SK-N-SH treated with all-trans-retinoic acid at 6 μM for 48 hours (cell line): ENCODE data around the gene OTOA.

Source experiments
- ATAC-seq: fragments of 200-7000 bp; cut with Tn5 transposase; 3 replicates; pipeline ENCODE4 v1.9.1; 2020; ENCODE audit warnings: mild to moderate bottlenecking, moderate library complexity
- ARNTL ChIP-seq: fragments of 450-650 bp; formaldehyde crosslinking; IDR thresholded peaks from 2 replicates; pipeline ENCODE4 v1.5.0; 2020; ENCODE audit warnings: low read depth, mild to moderate bottlenecking, moderate library complexity, borderline replicate concordance
- BACH2 ChIP-seq: fragments of 250-450 bp; sonication (Bioruptor Pico); IDR thresholded peaks from 2 replicates; pipeline ENCODE4 v1.9.0; 2021; ENCODE audit warnings: mild to moderate bottlenecking, borderline replicate concordance
- CREB5 ChIP-seq: fragments of 250-450 bp; sonication (Bioruptor Pico); IDR thresholded peaks from 2 replicates; pipeline ENCODE4 v1.5.1; 2020; ENCODE audit warnings: low read depth, mild to moderate bottlenecking, moderate library complexity
- CSDC2 ChIP-seq: fragments of 250-450 bp; sonication (Bioruptor Pico); IDR thresholded peaks from 2 replicates; pipeline ENCODE4 v1.5.0; 2020; ENCODE audit warnings: mild to moderate bottlenecking, moderate library complexity
- CSRNP3 ChIP-seq: fragments of 250-450 bp; sonication (Bioruptor Pico); IDR thresholded peaks from 2 replicates; pipeline ENCODE4 v1.5.1; 2021; ENCODE audit warnings: mild to moderate bottlenecking, moderate library complexity
- ESRRG ChIP-seq: fragments of 250-450 bp; sonication (Bioruptor Pico); IDR thresholded peaks from 2 replicates; pipeline ENCODE4 v1.6.1; 2021; ENCODE audit warnings: mild to moderate bottlenecking
- GLIS3 ChIP-seq: fragments of 250-450 bp; sonication (Bioruptor Pico); IDR thresholded peaks from 2 replicates; pipeline ENCODE4 v1.5.0; 2020; ENCODE audit warnings: mild to moderate bottlenecking, moderate library complexity
- ISL1 ChIP-seq: fragments of 250-450 bp; sonication (Bioruptor Pico); IDR thresholded peaks from 2 replicates; pipeline ENCODE4 v2.1.2; 2022; ENCODE audit warnings: mild to moderate bottlenecking, moderate library complexity
- OSR1 ChIP-seq: fragments of 250-450 bp; sonication (Bioruptor Pico); IDR thresholded peaks from 2 replicates; pipeline ENCODE4 v1.8.0; 2022; ENCODE audit warnings: moderate library complexity, mild to moderate bottlenecking, inconsistent platforms
- PATZ1 ChIP-seq: fragments of 250-450 bp; sonication (Bioruptor Pico); IDR thresholded peaks from 2 replicates; pipeline ENCODE4 v1.8.0; 2020; ENCODE audit warnings: mild to moderate bottlenecking, moderate library complexity, borderline replicate concordance
- POU6F1 ChIP-seq: fragments of 250-450 bp; sonication (Bioruptor Pico); IDR thresholded peaks from 2 replicates; pipeline ENCODE4 v1.8.0; 2021; ENCODE audit warnings: low read depth, mild to moderate bottlenecking, moderate library complexity, borderline replicate concordance
- PPARA ChIP-seq: fragments of 250-450 bp; sonication (Bioruptor Pico); IDR thresholded peaks from 2 replicates; pipeline ENCODE4 v1.5.0; 2020; ENCODE audit warnings: mild to moderate bottlenecking, borderline replicate concordance
- RARB ChIP-seq: fragments of 250-450 bp; sonication (Bioruptor Pico); IDR thresholded peaks from 2 replicates; pipeline ENCODE4 v1.8.0; 2021; ENCODE audit warnings: mild to moderate bottlenecking, moderate library complexity
- SNAI2 ChIP-seq: fragments of 250-450 bp; sonication (Bioruptor Pico); IDR thresholded peaks from 2 replicates; pipeline ENCODE4 v1.5.0; 2020; ENCODE audit warnings: mild to moderate bottlenecking, moderate library complexity
- TCF4 ChIP-seq: fragments of 250-450 bp; sonication (Bioruptor Pico); IDR thresholded peaks from 2 replicates; pipeline ENCODE4 v1.8.0; 2021; ENCODE audit warnings: mild to moderate bottlenecking, moderate library complexity, borderline replicate concordance
- TOX ChIP-seq: fragments of 250-450 bp; sonication (Bioruptor Pico); IDR thresholded peaks from 2 replicates; pipeline ENCODE4 v1.8.0; 2021; ENCODE audit warnings: mild to moderate bottlenecking, moderate library complexity, borderline replicate concordance
- ZC3H10 ChIP-seq: fragments of 250-450 bp; sonication (Bioruptor Pico); IDR thresholded peaks from 2 replicates; pipeline ENCODE4 v1.5.1; 2021; ENCODE audit warnings: mild to moderate bottlenecking, moderate library complexity
- ZFP3 ChIP-seq: fragments of 250-450 bp; sonication (Bioruptor Pico); IDR thresholded peaks from 2 replicates; pipeline ENCODE4 v1.5.0; 2020; ENCODE audit warnings: mild to moderate bottlenecking, moderate library complexity
- ZNF565 ChIP-seq: fragments of 450-650 bp; formaldehyde crosslinking; conservative IDR thresholded peaks from 2 replicates; pipeline ENCODE4 v1.5.0; 2020; ENCODE audit warnings: low read depth, mild to moderate bottlenecking, moderate library complexity
- ZNF70 ChIP-seq: fragments of 450-650 bp; formaldehyde crosslinking; IDR thresholded peaks from 2 replicates; pipeline ENCODE4 v1.5.0; 2020; ENCODE audit warnings: mild to moderate bottlenecking, moderate library complexity
- ZNF8 ChIP-seq: fragments of 450-650 bp; formaldehyde crosslinking; IDR thresholded peaks from 2 replicates; pipeline ENCODE4 v1.5.0; 2020; ENCODE audit warnings: mild to moderate bottlenecking, moderate library complexity
- TF ChIP-seq, protein P1 (sequence below): fragments of 250-450 bp; sonication (Bioruptor Pico); IDR thresholded peaks from 2 replicates; pipeline ENCODE4 v1.5.0; 2020; ENCODE audit warnings: mild to moderate bottlenecking, moderate library complexity

Gene OTOA

DNA sequence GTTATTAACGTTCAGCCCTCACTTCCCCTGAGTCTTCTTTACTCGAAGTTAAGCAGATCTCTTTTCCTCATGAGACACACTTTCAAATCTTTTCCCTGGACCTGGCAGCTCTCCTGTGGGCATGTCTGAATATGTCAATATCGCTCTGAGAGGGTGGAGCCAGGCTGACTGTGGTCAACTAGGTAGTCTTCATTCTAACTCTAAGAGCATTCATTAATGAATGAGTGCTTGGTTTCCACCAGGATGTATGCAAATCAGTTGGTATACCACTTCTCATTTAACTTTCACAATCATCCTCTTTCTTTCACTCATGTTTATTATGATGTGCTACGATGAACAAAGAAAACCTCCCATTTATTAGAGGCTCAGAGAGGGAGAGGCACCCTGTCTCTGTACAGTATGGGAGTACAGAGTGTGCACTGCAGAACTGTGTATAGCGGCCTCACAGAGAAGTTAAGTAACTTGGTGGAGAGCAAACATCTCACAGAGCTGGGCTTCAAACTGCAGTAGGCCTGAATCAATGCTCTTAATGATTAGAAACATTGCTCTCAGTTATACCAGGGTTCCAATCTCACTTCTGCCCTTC lies 39.9 kb downstream of the OTOA start:
- ATAC-seq, result no peak
- TF ChIP-seq CSDC2 (CRISPR knock-in tag) (no peak), ZFP3 (no peak), GLIS3 (CRISPR knock-in tag) (no peak), ISL1 (no peak)
- TF ChIP-seq, protein P1, sequence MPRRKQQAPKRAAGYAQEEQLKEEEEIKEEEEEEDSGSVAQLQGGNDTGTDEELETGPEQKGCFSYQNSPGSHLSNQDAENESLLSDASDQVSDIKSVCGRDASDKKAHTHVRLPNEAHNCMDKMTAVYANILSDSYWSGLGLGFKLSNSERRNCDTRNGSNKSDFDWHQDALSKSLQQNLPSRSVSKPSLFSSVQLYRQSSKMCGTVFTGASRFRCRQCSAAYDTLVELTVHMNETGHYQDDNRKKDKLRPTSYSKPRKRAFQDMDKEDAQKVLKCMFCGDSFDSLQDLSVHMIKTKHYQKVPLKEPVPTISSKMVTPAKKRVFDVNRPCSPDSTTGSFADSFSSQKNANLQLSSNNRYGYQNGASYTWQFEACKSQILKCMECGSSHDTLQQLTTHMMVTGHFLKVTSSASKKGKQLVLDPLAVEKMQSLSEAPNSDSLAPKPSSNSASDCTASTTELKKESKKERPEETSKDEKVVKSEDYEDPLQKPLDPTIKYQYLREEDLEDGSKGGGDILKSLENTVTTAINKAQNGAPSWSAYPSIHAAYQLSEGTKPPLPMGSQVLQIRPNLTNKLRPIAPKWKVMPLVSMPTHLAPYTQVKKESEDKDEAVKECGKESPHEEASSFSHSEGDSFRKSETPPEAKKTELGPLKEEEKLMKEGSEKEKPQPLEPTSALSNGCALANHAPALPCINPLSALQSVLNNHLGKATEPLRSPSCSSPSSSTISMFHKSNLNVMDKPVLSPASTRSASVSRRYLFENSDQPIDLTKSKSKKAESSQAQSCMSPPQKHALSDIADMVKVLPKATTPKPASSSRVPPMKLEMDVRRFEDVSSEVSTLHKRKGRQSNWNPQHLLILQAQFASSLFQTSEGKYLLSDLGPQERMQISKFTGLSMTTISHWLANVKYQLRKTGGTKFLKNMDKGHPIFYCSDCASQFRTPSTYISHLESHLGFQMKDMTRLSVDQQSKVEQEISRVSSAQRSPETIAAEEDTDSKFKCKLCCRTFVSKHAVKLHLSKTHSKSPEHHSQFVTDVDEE (CRISPR knock-in tag), result no peak

GRCh38 chr16:21704266-21704665 lies 40.5 kb downstream of the OTOA start:
- no peak for ATAC-seq
- no peak for TF ChIP-seq GLIS3 (CRISPR knock-in tag)
- TF ChIP-seq CREB5 (CRISPR knock-in tag), result no peak
- no peak for TF ChIP-seq ESRRG (CRISPR knock-in tag)

DNA sequence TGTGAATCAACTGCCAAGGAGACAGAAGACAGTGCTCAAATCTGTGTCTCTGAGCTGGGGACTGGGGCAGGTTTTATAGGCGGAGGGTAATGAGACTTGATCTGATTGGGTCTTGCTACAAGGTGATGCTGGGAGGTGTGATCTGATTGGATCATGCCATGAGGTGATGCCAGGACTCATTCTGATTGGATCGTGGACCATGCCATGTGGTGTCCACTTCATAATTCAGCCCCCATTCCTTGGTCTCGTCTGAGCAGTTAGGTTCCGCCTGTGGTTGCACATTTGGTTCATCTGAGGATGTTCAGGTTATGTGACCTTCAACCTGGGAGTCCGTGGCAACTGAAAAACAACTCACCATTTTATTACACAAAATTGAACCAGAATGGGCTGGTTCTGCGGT lies 41.0 kb downstream of the OTOA start:
- TF ChIP-seq TCF4, result no peak
- no peak for TF ChIP-seq ESRRG (CRISPR knock-in tag)
- TF ChIP-seq PPARA (CRISPR knock-in tag), result no peak
- TF ChIP-seq RARB (CRISPR knock-in tag), result no peak
- TF ChIP-seq, protein P1 (CRISPR knock-in tag), result no peak
- no peak for TF ChIP-seq ZNF565 (CRISPR knock-in tag)
- no peak for TF ChIP-seq ARNTL (CRISPR knock-in tag)
- TF ChIP-seq TOX (CRISPR knock-in tag), result no peak
- no peak for TF ChIP-seq CSRNP3 (CRISPR knock-in tag)
- no peak for TF ChIP-seq ZNF8 (CRISPR knock-in tag)
- no peak for TF ChIP-seq CREB5 (CRISPR knock-in tag)
- no peak for TF ChIP-seq POU6F1 (CRISPR knock-in tag)
- no peak for TF ChIP-seq ZC3H10 (CRISPR knock-in tag)
- TF ChIP-seq OSR1 (CRISPR knock-in tag), result no peak
- TF ChIP-seq PATZ1, result no peak
- no peak for TF ChIP-seq GLIS3 (CRISPR knock-in tag)
- no peak for TF ChIP-seq SNAI2 (CRISPR knock-in tag)
- no peak for TF ChIP-seq BACH2 (CRISPR knock-in tag)
- no peak for TF ChIP-seq ZNF70
- no peak for ATAC-seq
